Measurements from ENCODE around the gene SALL3. TPM values are rescaled to one million over a fixed set of nuclear protein-coding genes. Genes with fewer than 3 reads are reported as not detected.

The SALL3 gene
- total RNA-seq, 3 donors from 2014 or later (not counting 1 experiment from before 2014, with no cell fraction given): not detected

DNA sequence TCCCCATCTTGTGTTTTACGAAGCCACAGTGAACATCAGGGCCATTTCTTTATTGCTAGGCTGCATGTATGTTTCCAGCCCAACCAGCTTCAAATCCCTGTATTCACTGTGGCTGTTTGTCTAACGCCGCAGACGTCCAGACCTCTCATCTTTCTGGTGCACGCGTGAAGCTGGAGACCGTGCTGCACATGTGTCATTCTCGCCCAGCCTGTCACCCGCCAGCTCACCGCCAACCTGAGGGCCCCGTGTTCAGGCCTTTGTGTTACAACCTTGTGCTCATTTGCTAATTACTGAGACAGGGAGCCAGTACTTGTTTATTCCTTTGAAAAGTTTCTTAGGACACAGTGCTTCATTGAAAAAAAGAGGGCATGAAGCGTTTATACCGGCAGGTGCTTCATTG lies 21.4 kb downstream of the SALL3 start:
- Mint-ChIP-seq H3K36me3 (no peaks in the 10 kb centered on the region), H3K4me1 (no peaks in the 10 kb centered on the region), H3K9me3 (no peaks in the 10 kb centered on the region), H3K27me3 (ENCODE audit: low read depth in 2 of 2) (peaks cover 2 to 29% of the 10 kb centered on the region in 2 donors), H3K4me3 (no peak overlapping the region), H3K27ac (no peak overlapping the region)
- H3K27ac ChIP-seq (ENCODE audit: low read length): no peak overlapping the region
- H3K9me3 ChIP-seq (ENCODE audit: control insufficient read depth, insufficient read depth, low read length): no peaks in the 10 kb centered on the region
- H3K36me3 ChIP-seq (ENCODE audit: control insufficient read depth, insufficient read depth, low read length): no peaks in the 10 kb centered on the region
- H3K4me3 ChIP-seq (ENCODE audit: low read length): no peak overlapping the region
- ATAC-seq: no peak
- intact Hi-C loops (cut with micrococcal nuclease): no loop called here
- H3K27me3 ChIP-seq (ENCODE audit: control insufficient read depth, insufficient read depth, low read length): no peaks in the 10 kb centered on the region
- H3K4me1 ChIP-seq (ENCODE audit: control insufficient read depth, insufficient read depth, low read length): no peaks in the 10 kb centered on the region
- TF ChIP-seq, protein P1, sequence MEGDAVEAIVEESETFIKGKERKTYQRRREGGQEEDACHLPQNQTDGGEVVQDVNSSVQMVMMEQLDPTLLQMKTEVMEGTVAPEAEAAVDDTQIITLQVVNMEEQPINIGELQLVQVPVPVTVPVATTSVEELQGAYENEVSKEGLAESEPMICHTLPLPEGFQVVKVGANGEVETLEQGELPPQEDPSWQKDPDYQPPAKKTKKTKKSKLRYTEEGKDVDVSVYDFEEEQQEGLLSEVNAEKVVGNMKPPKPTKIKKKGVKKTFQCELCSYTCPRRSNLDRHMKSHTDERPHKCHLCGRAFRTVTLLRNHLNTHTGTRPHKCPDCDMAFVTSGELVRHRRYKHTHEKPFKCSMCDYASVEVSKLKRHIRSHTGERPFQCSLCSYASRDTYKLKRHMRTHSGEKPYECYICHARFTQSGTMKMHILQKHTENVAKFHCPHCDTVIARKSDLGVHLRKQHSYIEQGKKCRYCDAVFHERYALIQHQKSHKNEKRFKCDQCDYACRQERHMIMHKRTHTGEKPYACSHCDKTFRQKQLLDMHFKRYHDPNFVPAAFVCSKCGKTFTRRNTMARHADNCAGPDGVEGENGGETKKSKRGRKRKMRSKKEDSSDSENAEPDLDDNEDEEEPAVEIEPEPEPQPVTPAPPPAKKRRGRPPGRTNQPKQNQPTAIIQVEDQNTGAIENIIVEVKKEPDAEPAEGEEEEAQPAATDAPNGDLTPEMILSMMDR (IDR thresholded peaks at IDR 0.05): no peak
- no peak for DNase-seq
- WGBS (ENCODE audit: insufficient coverage): 93% methylated on average over 13 of the region's 13 CpGs

DNA sequence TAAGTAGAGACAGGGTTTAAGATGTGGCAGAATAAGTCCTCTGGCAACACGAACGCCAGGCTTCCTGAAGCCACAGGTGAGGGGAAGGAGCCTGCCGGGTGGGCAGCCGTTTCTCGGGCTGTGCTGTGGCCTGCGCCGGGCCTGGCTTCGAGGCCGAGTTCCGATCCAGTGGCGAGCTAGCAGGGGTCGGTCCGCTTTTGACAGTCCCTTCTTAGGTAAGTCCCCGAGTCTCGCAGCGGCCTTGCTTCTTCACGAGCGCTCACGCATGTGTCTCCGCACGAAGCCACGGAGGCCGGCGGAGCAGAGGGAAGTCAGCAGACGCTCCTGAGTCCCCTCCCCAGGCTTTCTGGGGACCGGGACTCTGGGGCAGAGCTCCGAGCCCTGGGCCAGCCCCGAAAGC lies 26.0 kb downstream of the SALL3 start:
- Mint-ChIP-seq H3K9me3 (no peaks in the 10 kb centered on the region), H3K36me3 (no peaks in the 10 kb centered on the region), H3K4me1 (no peaks in the 10 kb centered on the region), H3K27ac (no peak overlapping the region), H3K27me3 (ENCODE audit: low read depth in 2 of 2) (peaks cover 2 to 26% of the 10 kb centered on the region in 2 donors), H3K4me3 (no peak overlapping the region)
- H3K27ac ChIP-seq (ENCODE audit: low read length): no peak overlapping the region
- H3K27me3 ChIP-seq (ENCODE audit: control insufficient read depth, insufficient read depth, low read length): no peaks in the 10 kb centered on the region
- no peak for DNase-seq
- H3K36me3 ChIP-seq (ENCODE audit: control insufficient read depth, insufficient read depth, low read length): no peaks in the 10 kb centered on the region
- no peak overlapping the region for H3K4me3 ChIP-seq (ENCODE audit: low read length)
- 90% methylated on average over 28 of the region's 28 CpGs for WGBS (ENCODE audit: insufficient coverage)
- no peak for ATAC-seq
- intact Hi-C loops (cut with micrococcal nuclease): no loop called here
- no peaks in the 10 kb centered on the region for H3K9me3 ChIP-seq (ENCODE audit: control insufficient read depth, insufficient read depth, low read length)
- TF ChIP-seq, protein P1 (IDR thresholded peaks at IDR 0.05): no peak
- H3K4me1 ChIP-seq (ENCODE audit: control insufficient read depth, insufficient read depth, low read length): no peaks in the 10 kb centered on the region

DNA sequence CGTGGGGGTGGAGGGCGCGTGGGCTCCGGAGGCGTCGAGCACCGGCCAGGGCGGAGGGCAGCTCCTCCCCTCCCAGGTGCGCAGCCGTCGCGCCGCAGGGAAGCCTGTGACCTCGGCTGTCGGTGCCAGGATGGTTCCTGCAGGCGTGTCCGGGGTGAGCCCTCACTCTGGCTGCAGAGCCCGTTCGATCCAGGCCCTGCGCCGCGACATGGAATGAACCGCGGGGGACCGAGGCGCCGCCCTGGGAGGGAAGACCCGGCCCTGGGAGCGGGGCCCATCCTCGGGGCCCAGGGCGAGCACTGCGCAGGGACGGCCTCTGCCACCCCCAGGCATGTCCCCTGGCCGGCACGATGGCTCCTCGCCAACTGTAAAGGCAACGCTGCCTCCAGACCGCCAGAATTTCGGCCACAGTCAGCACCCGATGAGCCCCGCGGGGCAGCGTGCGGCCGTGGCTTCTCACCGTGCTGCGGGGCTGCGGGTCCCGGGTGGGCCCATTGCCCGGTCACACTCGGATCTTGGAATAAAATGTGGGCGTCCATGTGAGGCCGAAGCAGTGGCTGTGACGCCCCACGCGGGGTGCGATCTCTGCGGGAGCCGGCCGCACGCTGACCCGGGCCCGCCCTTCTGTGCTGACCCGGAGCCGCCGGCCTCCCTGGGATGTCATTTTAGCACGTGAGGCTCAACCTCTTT lies 26.6 kb downstream of the SALL3 start:
- Histone ChIP-seq H3K4me1 (ENCODE audit: control insufficient read depth, insufficient read depth, low read length) (no peaks in the 10 kb centered on the region), H3K9me3 (ENCODE audit: control insufficient read depth, insufficient read depth, low read length) (no peaks in the 10 kb centered on the region), H3K36me3 (ENCODE audit: control insufficient read depth, insufficient read depth, low read length) (no peaks in the 10 kb centered on the region), H3K4me3 (ENCODE audit: low read length) (no peak overlapping the region), H3K27ac (ENCODE audit: low read length) (no peak overlapping the region), H3K27me3 (ENCODE audit: control insufficient read depth, insufficient read depth, low read length) (no peaks in the 10 kb centered on the region)
- H3K36me3 Mint-ChIP-seq: no peaks in the 10 kb centered on the region
- DNase-seq: no peak
- H3K9me3 Mint-ChIP-seq: no peaks in the 10 kb centered on the region
- no peak overlapping the region for H3K4me3 Mint-ChIP-seq
- TF ChIP-seq, protein P1 (IDR thresholded peaks at IDR 0.05): no peak
- H3K27me3 Mint-ChIP-seq (ENCODE audit: low read depth in 2 of 2): peaks cover 2 to 21% of the 10 kb centered on the region in 2 donors
- peaks cover 0 to 3% of the 10 kb centered on the region in 2 donors for H3K4me1 Mint-ChIP-seq
- no peak for ATAC-seq
- 87% methylated on average over 67 of the region's 67 CpGs for WGBS (ENCODE audit: insufficient coverage)
- intact Hi-C loops (cut with micrococcal nuclease): no loop called here
- H3K27ac Mint-ChIP-seq: no peak overlapping the region

DNA sequence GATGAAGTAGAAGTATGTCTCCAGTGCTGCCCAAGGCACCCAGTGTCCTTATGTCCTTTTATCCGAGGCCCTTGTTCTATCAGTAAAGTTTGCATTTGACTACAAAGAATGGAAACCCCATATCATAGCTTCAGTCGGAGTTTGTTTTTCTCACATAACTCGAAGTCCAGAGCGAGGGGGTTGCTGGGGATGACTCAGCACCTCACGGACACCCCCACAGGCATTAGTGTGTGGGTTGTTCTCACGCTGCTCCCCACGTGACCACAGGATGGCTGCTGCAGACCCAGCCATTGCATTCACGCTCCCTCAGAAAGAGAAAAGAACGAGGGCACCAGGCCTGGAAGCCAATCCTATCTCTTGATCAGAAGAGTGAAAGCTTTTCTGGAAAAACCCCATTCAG lies 27.8 kb downstream of the SALL3 start:
- intact Hi-C loops (cut with micrococcal nuclease): no loop called here
- WGBS (ENCODE audit: insufficient coverage): 81% methylated on average over 9 of the region's 9 CpGs
- H3K27me3 ChIP-seq (ENCODE audit: control insufficient read depth, insufficient read depth, low read length): no peaks in the 10 kb centered on the region
- Mint-ChIP-seq H3K9me3 (no peaks in the 10 kb centered on the region), H3K27ac (no peak overlapping the region), H3K36me3 (no peaks in the 10 kb centered on the region), H3K4me1 (peaks cover 0 to 4% of the 10 kb centered on the region in 2 donors), H3K4me3 (no peak overlapping the region), H3K27me3 (ENCODE audit: low read depth in 2 of 2) (peaks cover 2 to 15% of the 10 kb centered on the region in 2 donors)
- H3K4me3 ChIP-seq (ENCODE audit: low read length): no peak overlapping the region
- DNase-seq (no peak), ATAC-seq (no peak)
- H3K36me3 ChIP-seq (ENCODE audit: control insufficient read depth, insufficient read depth, low read length): no peaks in the 10 kb centered on the region
- H3K27ac ChIP-seq (ENCODE audit: low read length): no peak overlapping the region
- H3K4me1 ChIP-seq (ENCODE audit: control insufficient read depth, insufficient read depth, low read length): no peaks in the 10 kb centered on the region
- no peaks in the 10 kb centered on the region for H3K9me3 ChIP-seq (ENCODE audit: control insufficient read depth, insufficient read depth, low read length)
- TF ChIP-seq, protein P1 (IDR thresholded peaks at IDR 0.05): no peak
